ENCODE data around the gene ENTREP3. TPM values are rescaled to one million over a fixed set of nuclear protein-coding genes. Genes with fewer than 3 reads are reported as not detected.
A peak's percentile ranks its signal among the peaks of the same experiment; 100 is the strongest.
"Not testable (repeated sequence)": the region's sequence is repeated elsewhere in the genome, so short reads cannot be mapped to it uniquely, and the experiment has no call there.

The ENTREP3 gene
- total and polyA plus RNA-seq, 2 experiments from 2014 or later = 8.8 to 27.1 TPM

- no peak overlapping the region for H2AFZ ChIP-seq
- 93% methylated on average over 7 of the region's 7 CpGs for WGBS (ENCODE audit: low lambda C conversion rate, missing lambda C conversion rate)
- no peak for TF ChIP-seq CTCF (IDR thresholded peaks at IDR 0.05; ENCODE audit: poor library complexity)
- TF ChIP-seq EZH2 (IDR thresholded peaks at IDR 0.05; ENCODE audit: borderline replicate concordance) = no peak
- no peak for TF ChIP-seq EZH2phosphoT487 (IDR thresholded peaks at IDR 0.05; ENCODE audit: low read depth, severe bottlenecking, unreplicated experiment)
These were observed 32.2 kb downstream of the ENTREP3 start for GRCh38 chr1:155223047-155223446.

GRCh38 chr1:155220211-155220965 lies 34.9 kb downstream of the ENTREP3 start:
- H3K4me3 ChIP-seq; DNase-seq (ENCODE audit: low spot score); H3K27me3 ChIP-seq; H3K79me2 ChIP-seq; H3K9me3 ChIP-seq (ENCODE audit: low read depth); H4K20me1 ChIP-seq (ENCODE audit: insufficient read depth, poor library complexity, severe bottlenecking); H3K36me3 ChIP-seq (replicated peaks; ENCODE audit: insufficient read depth, low read depth); H3K9me2 ChIP-seq (replicated peaks; ENCODE audit: insufficient read depth); H2AFZ ChIP-seq; H3K4me2 ChIP-seq: not testable (repeated sequence)
- Histone ChIP-seq H3K4me1 (ENCODE audit: insufficient read depth) (peaks cover 16% of the 10 kb centered on the region), H3K27ac (peak overlapping the region; percentile 82)
- 85% methylated on average over 10 of the region's 10 CpGs for WGBS (ENCODE audit: low lambda C conversion rate, missing lambda C conversion rate)

More at GRCh38 chr1:155223047-155223446, 32.2 kb downstream of the ENTREP3 start:
- peaks cover 29% of the 10 kb centered on the region for H3K4me1 ChIP-seq (ENCODE audit: insufficient read depth)
- DNase-seq (ENCODE audit: low spot score) = no peak
- no peak overlapping the region for H3K4me2 ChIP-seq
- H3K4me3 ChIP-seq = no peak overlapping the region
- H3K9me2 ChIP-seq (replicated peaks; ENCODE audit: insufficient read depth) = no peaks in the 10 kb centered on the region
- H3K27me3 ChIP-seq = no peaks in the 10 kb centered on the region
- no peak overlapping the region for H3K27ac ChIP-seq
- no peaks in the 10 kb centered on the region for H3K9me3 ChIP-seq (ENCODE audit: low read depth)
- no peaks in the 10 kb centered on the region for H4K20me1 ChIP-seq (ENCODE audit: insufficient read depth, poor library complexity, severe bottlenecking)
- H3K79me2 ChIP-seq = peaks cover 11% of the 10 kb centered on the region
- H3K36me3 ChIP-seq (replicated peaks; ENCODE audit: insufficient read depth, low read depth) = no peaks in the 10 kb centered on the region

DNA sequence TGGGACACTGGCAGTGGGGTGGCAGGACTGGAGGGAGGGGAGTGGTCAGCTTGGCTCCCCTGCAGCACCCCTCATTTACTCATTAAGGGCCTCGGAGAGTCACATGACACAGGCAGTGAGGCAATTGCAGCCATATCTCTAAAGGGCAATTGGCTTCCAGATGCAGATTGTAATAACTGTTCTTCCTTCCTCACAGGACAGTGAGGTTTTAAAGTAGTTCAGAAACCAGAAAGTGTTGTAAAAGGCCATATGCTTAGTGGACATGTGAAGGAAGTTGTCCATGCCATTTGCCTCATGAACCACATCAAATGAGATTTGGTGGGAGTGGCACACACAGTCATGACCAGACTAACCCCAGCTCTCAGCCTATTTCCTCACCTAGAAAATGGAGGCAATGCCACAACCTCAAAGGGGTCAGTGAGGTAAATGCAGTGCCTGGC lies 35.7 kb downstream of the ENTREP3 start:
- no peak overlapping the region for H3K4me3 ChIP-seq
- no peaks in the 10 kb centered on the region for H3K79me2 ChIP-seq
- H2AFZ ChIP-seq = peak overlapping the region; percentile 57
- H3K9me2 ChIP-seq (replicated peaks; ENCODE audit: insufficient read depth) = no peaks in the 10 kb centered on the region
- TF ChIP-seq EZH2 (IDR thresholded peaks at IDR 0.05; ENCODE audit: borderline replicate concordance) (no peak), EZH2phosphoT487 (IDR thresholded peaks at IDR 0.05; ENCODE audit: low read depth, severe bottlenecking, unreplicated experiment) (no peak), CTCF (IDR thresholded peaks at IDR 0.05; ENCODE audit: poor library complexity) (no peak)
- DNase-seq (ENCODE audit: low spot score) = peak; percentile 50
- no peaks in the 10 kb centered on the region for H3K9me3 ChIP-seq (ENCODE audit: low read depth)
- WGBS (ENCODE audit: low lambda C conversion rate, missing lambda C conversion rate) = 36% methylated on average over 1 of the region's 1 CpG
- H3K36me3 ChIP-seq (replicated peaks; ENCODE audit: insufficient read depth, low read depth) = no peaks in the 10 kb centered on the region
- H3K27me3 ChIP-seq = no peaks in the 10 kb centered on the region
- peak overlapping the region; percentile 82 for H3K27ac ChIP-seq
- no peaks in the 10 kb centered on the region for H4K20me1 ChIP-seq (ENCODE audit: insufficient read depth, poor library complexity, severe bottlenecking)
- peak overlapping the region; percentile 63 for H3K4me2 ChIP-seq
- peaks cover 9% of the 10 kb centered on the region for H3K4me1 ChIP-seq (ENCODE audit: insufficient read depth)

GRCh38 chr1:155218854-155219591 lies 36.3 kb downstream of the ENTREP3 start:
- WGBS (ENCODE audit: low lambda C conversion rate, missing lambda C conversion rate) = 58% methylated on average over 7 of the region's 7 CpGs
- Histone ChIP-seq H3K9me2 (replicated peaks; ENCODE audit: insufficient read depth) (no peaks in the 10 kb centered on the region), H3K4me2 (peak overlapping the region; percentile 63), H3K27ac (peak overlapping the region; percentile 82), H3K36me3 (replicated peaks; ENCODE audit: insufficient read depth, low read depth) (no peaks in the 10 kb centered on the region), H3K27me3 (no peaks in the 10 kb centered on the region), H3K4me1 (ENCODE audit: insufficient read depth) (peaks cover 4% of the 10 kb centered on the region), H3K4me3 (no peak overlapping the region), H3K9me3 (ENCODE audit: low read depth) (no peaks in the 10 kb centered on the region), H3K79me2 (no peaks in the 10 kb centered on the region), H4K20me1 (ENCODE audit: insufficient read depth, poor library complexity, severe bottlenecking) (no peaks in the 10 kb centered on the region), H2AFZ (peak overlapping the region; percentile 57)
- TF ChIP-seq EZH2 (IDR thresholded peaks at IDR 0.05; ENCODE audit: borderline replicate concordance) (no peak), EZH2phosphoT487 (IDR thresholded peaks at IDR 0.05; ENCODE audit: low read depth, severe bottlenecking, unreplicated experiment) (no peak), CTCF (IDR thresholded peaks at IDR 0.05; ENCODE audit: poor library complexity) (no peak)
- peak; percentile 70 for DNase-seq (ENCODE audit: low spot score)

GRCh38 chr1:155214702-155215101 lies 40.6 kb downstream of the ENTREP3 start:
- H2AFZ ChIP-seq; H3K4me1 ChIP-seq (ENCODE audit: insufficient read depth); H3K27me3 ChIP-seq; DNase-seq (ENCODE audit: low spot score); H3K9me2 ChIP-seq (replicated peaks; ENCODE audit: insufficient read depth); H3K4me3 ChIP-seq; H4K20me1 ChIP-seq (ENCODE audit: insufficient read depth, poor library complexity, severe bottlenecking); H3K36me3 ChIP-seq (replicated peaks; ENCODE audit: insufficient read depth, low read depth); H3K9me3 ChIP-seq (ENCODE audit: low read depth); H3K4me2 ChIP-seq; H3K79me2 ChIP-seq; H3K27ac ChIP-seq: not testable (repeated sequence)
- 94% methylated on average over 7 of the region's 10 CpGs for WGBS (ENCODE audit: low lambda C conversion rate, missing lambda C conversion rate)
